GM18951 (cell line): Measurements from ENCODE around the gene DONSON.

ENCODE experiments used
- POLR2A ChIP-seq: IDR thresholded peaks from 4 replicates; pipeline ENCODE4 v1.6.1; 2011; ENCODE audit warnings: mild to moderate bottlenecking; ENCODE audit not compliant: insufficient read length, insufficient read depth; ENCODE audit errors: extremely low read depth
- in situ Hi-C: fragments of 300-500 bp; cut with MboI; formaldehyde crosslinking; loops from one replicate; pipeline ENCODE4 v1.12.0; 2022; ENCODE audit warnings: low sequenced_read_pairs, mixed read lengths, inconsistent platforms; ENCODE audit not compliant: unreplicated experiment

DONSON gene

GRCh38 chr21:33557447-33557846, 31.0 kb downstream of the DONSON start:
- no peak for TF ChIP-seq POLR2A
- in situ Hi-C loops: no loop called here

- no peak for TF ChIP-seq POLR2A
- in situ Hi-C loops: no loop called here
These were observed 33.5 kb downstream of the DONSON start for GRCh38 chr21:33554982-33555344.

GRCh38 chr21:33554236-33554981, 34.1 kb downstream of the DONSON start:
- TF ChIP-seq POLR2A: no peak

GRCh38 chr21:33552999-33553598, 35.4 kb downstream of the DONSON start:
- in situ Hi-C loops: no loop called here
- peak; percentile 27 for TF ChIP-seq POLR2A

More at GRCh38 chr21:33554236-33554981, 34.1 kb downstream of the DONSON start:
- in situ Hi-C loops: no loop called here

- in situ Hi-C loops: no loop called here
- no peak for TF ChIP-seq POLR2A
These were observed 36.1 kb downstream of the DONSON start for GRCh38 chr21:33552093-33552998.

- in situ Hi-C loops: no loop called here
- TF ChIP-seq POLR2A: no peak
These were observed 36.8 kb downstream of the DONSON start for GRCh38 chr21:33551664-33552063.

GRCh38 chr21:33550772-33551660, 37.5 kb downstream of the DONSON start:
- in situ Hi-C loops: no loop called here
- no peak for TF ChIP-seq POLR2A

- in situ Hi-C loops: no loop called here
These were observed 38.4 kb downstream of the DONSON start for GRCh38 chr21:33549848-33550771.

GRCh38 chr21:33546086-33546485, 42.4 kb downstream of the DONSON start:
- no peak for TF ChIP-seq POLR2A
- in situ Hi-C loops: no loop called here

More at GRCh38 chr21:33549848-33550771, 38.4 kb downstream of the DONSON start:
- TF ChIP-seq POLR2A: no peak

- no peak for TF ChIP-seq POLR2A
- in situ Hi-C loops: no loop called here
These were observed 43.9 kb downstream of the DONSON start for GRCh38 chr21:33544451-33545195.
